ENCODE data around the gene AKAP3. TPM values are rescaled to one million over a fixed set of nuclear protein-coding genes. Genes with fewer than 3 reads are reported as not detected.

AKAP3 gene
- total RNA-seq, 4 donors from 2014 or later, result 0.39 to 0.83 (median 0.73) TPM

DNA sequence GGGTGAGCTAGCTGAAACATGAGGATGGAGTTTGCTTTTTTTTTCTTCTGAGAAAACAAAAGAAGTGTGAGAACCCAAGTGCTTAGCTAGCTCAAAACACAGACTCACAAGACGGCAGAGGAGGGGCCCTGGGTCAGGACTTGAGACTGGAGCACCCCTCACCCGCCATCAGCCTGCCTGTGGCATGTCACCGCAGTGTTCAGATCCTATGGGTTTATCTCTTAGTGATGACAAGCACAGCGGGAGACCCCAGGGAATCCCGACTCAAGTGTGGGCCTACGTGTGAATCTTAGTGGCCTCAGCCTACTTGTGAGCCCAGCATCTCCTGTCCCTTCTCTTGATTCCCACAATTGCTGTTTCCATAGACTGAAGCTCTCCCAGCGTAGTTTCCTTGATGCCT, 64.0 kb downstream of the AKAP3 start:
- WGBS, result 74% methylated on average over 7 of the region's 7 CpGs
- intact Hi-C loops (cut with DNase I), result no loop called here
- no peak overlapping the region for H3K4me3 ChIP-seq

DNA sequence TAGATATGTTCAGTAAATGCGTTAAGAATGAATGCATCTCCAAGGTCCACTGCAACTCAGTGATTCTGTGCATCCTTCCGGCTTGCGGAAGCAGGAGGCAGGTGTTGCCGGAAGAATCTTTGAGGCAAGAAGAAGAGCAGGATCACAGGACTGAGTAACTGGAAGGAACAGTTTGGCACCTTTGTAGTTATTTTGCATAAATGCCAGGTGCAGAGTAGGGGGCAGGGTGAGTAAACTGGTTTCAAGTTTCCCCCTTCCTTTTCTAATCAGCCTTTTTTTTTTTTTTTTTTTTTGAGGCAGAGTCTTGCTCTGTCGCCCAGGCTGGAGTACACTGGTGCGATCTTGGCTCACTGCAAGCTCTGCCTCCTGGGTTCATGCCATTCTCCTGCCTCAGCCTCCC, 64.6 kb downstream of the AKAP3 start:
- 88% methylated on average over 6 of the region's 6 CpGs for WGBS
- TF ChIP-seq POLR2A (IDR thresholded peaks at IDR 0.05; ENCODE audit: low read depth), result no peak
- TF ChIP-seq POLR2AphosphoS5 (IDR thresholded peaks at IDR 0.05), result no peak
- no peak for TF ChIP-seq CTCF (IDR thresholded peaks at IDR 0.05)
- no peak for TF ChIP-seq EP300 (IDR thresholded peaks at IDR 0.05)
- no peak overlapping the region for H3K4me3 ChIP-seq

More for the DNA sequence above, 64.0 kb downstream of the AKAP3 start:
- Histone ChIP-seq H3K27ac (replicated peaks in 1 of 4) (no peak overlapping the region), H3K36me3 (no peaks in the 10 kb centered on the region), H3K27me3 (peaks cover 0 to 19% (median 0%) of the 10 kb centered on the region in 4 donors), H3K9me3 (no peaks in the 10 kb centered on the region), H3K4me1 (no peaks in the 10 kb centered on the region)
- TF ChIP-seq POLR2A (IDR thresholded peaks at IDR 0.05; ENCODE audit: low read depth) (no peak), POLR2AphosphoS5 (IDR thresholded peaks at IDR 0.05) (no peak), EP300 (IDR thresholded peaks at IDR 0.05) (no peak), CTCF (IDR thresholded peaks at IDR 0.05) (no peak)
- DNase-seq (ENCODE audit: extremely low spot score), result peak; percentile 66

GRCh38 chr12:4580281-4580688, 68.6 kb downstream of the AKAP3 start:
- Histone ChIP-seq H3K4me3 (no peak overlapping the region), H3K27ac (replicated peaks in 1 of 4) (no peak overlapping the region), H3K27me3 (no peaks in the 10 kb centered on the region), H3K4me1 (no peaks in the 10 kb centered on the region), H3K36me3 (no peaks in the 10 kb centered on the region), H3K9me3 (no peaks in the 10 kb centered on the region)
- DNase-seq (ENCODE audit: extremely low spot score), result peak; percentile 75
- intact Hi-C loops (cut with DNase I), result no loop called here
- WGBS, result no CpG with 5 or more reads among the region's 3 CpGs
- TF ChIP-seq POLR2A (IDR thresholded peaks at IDR 0.05; ENCODE audit: low read depth) (no peak), POLR2AphosphoS5 (IDR thresholded peaks at IDR 0.05) (no peak), CTCF (IDR thresholded peaks at IDR 0.05) (no peak), EP300 (IDR thresholded peaks at IDR 0.05) (no peak)

More for the DNA sequence above, 64.6 kb downstream of the AKAP3 start:
- intact Hi-C loops (cut with DNase I), result no loop called here
- DNase-seq (ENCODE audit: extremely low spot score), result peak; percentile 68
- H3K4me1 ChIP-seq, result no peaks in the 10 kb centered on the region
- no peaks in the 10 kb centered on the region for H3K36me3 ChIP-seq
- H3K9me3 ChIP-seq, result no peaks in the 10 kb centered on the region
- no peak overlapping the region for H3K27ac ChIP-seq (replicated peaks in 1 of 4)
- peaks cover 0 to 18% (median 0%) of the 10 kb centered on the region in 4 donors for H3K27me3 ChIP-seq

DNA sequence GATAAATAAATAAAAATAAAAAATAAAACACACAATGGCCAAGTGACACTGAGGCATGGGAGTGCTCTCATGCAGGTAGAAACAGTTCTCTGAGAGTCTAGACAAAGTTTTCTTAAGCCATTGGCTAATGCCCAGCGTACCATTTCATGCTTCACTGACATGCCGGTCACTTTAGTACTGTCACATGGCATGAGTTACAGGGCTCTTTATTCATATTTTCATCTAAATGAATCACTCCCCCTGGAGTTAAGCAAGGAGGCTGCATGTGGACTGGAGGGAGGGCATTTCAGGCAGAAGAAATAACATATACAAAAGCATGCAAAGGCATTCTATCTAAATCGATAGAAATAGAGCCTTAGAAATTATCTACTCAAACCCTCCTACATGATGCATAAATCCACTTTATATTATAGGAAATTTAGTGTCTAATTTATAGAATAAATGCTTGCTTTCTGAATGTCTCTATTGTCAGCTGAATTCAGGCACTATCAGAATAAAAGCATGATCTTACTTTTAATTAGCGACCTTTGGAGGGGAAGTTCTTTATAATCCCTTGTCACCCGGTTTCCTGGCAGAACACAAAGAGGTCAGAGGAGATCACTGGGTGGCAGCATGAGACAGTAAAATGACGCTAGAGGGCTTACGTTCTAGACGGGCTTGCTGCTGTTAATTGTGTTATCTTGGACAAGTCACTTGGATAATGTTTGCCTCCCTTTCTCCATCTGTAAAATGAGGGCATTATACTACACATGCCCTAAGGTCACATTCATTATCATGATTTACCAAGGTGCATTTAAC, 69.3 kb downstream of the AKAP3 start:
- TF ChIP-seq POLR2AphosphoS5 (IDR thresholded peaks at IDR 0.05), result no peak
- no peak for TF ChIP-seq EP300 (IDR thresholded peaks at IDR 0.05)
- TF ChIP-seq POLR2A (IDR thresholded peaks at IDR 0.05; ENCODE audit: low read depth), result no peak
- TF ChIP-seq CTCF (IDR thresholded peaks at IDR 0.05), result no peak
- peak; percentile 60 for DNase-seq (ENCODE audit: extremely low spot score)
- intact Hi-C loops (cut with DNase I), result no loop called here
- no peaks in the 10 kb centered on the region for H3K4me1 ChIP-seq
- H3K36me3 ChIP-seq, result no peaks in the 10 kb centered on the region
- H3K27ac ChIP-seq (replicated peaks in 1 of 4), result no peak overlapping the region
- no peak overlapping the region for H3K4me3 ChIP-seq
- H3K9me3 ChIP-seq, result no peaks in the 10 kb centered on the region
- 32% methylated on average over 8 of the region's 8 CpGs for WGBS
- no peaks in the 10 kb centered on the region for H3K27me3 ChIP-seq
